HG03469 (cell line): ENCODE measurements around the gene ESF1.
A peak's percentile ranks its signal among the peaks of the same experiment; 100 is the strongest.
"Not testable (repeated sequence)": the region's sequence is repeated elsewhere in the genome, so short reads cannot be mapped to it uniquely, and the experiment has no call there.

Experiments
- ATAC-seq: cut with Tn5 transposase; IDR thresholded peaks from one replicate; pipeline ENCODE4 v1.9.1; 2021; ENCODE audit warnings: mild to moderate bottlenecking, moderate library complexity, moderate number of reproducible peaks; ENCODE audit not compliant: unreplicated experiment

The ESF1 gene

DNA sequence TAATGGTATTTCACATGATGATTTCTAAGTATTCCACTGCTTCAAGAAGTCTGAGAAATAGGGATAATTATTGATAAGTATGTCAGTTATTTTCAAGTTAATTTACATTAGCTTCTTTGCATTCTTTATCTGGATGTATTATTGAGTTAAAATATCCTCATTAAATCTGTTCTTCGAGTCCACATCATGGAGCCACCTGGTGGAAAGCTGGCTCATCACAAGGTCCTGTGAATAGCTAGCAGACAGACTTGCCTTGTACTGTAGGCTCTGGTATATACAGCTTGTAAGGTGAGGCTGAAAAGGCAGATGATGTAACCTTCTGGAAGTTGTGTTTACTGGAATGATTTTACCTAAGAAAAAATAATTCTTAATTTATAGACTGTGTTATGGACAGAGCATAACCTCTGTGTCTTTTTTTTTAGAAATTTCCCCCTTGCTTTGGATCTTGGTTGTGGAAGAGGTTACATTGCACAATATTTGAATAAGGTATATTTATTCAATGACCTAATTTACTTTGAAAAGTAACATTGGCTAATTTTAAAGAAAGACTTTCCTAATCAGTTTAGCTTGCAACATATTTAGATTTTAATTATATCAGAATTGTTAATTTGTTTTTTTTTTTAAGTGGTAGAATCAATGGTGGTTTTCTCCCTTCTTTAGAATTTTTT lies 3.6 kb upstream of the ESF1 start:
- ATAC-seq, result peak; percentile 32

DNA sequence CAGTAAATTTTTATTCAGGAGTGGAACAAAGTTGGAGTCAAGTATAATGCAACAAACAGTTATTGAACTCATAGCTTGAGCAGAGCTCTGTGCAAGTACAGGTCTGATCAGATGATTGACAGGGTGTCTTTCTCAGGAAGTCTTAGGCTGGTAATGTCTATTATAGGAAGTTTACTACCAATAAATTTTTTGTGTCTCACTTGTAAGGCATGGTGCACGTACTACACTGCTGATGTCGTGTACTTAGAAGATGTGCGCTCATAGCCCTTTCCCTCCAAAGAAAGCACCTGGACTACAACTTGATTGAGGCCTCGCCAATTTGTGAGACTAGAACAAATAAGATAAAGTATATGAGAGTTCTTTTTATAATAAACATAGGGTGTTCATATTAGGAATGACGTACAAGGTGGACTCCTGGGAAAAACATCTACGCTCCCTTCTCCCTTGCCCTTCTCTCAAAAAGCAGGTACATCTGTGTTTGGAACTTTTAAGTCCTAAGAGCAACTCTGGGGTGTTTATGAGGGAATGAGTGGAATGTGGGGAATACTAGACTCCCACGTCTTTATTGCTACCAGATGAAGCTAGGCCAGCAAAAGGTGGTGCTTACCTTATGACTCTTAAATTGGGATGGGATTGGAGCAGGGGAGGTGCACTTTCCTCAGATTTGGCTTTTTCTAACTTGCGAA lies 1.6 kb upstream of the ESF1 start:
- ATAC-seq, result no peak

DNA sequence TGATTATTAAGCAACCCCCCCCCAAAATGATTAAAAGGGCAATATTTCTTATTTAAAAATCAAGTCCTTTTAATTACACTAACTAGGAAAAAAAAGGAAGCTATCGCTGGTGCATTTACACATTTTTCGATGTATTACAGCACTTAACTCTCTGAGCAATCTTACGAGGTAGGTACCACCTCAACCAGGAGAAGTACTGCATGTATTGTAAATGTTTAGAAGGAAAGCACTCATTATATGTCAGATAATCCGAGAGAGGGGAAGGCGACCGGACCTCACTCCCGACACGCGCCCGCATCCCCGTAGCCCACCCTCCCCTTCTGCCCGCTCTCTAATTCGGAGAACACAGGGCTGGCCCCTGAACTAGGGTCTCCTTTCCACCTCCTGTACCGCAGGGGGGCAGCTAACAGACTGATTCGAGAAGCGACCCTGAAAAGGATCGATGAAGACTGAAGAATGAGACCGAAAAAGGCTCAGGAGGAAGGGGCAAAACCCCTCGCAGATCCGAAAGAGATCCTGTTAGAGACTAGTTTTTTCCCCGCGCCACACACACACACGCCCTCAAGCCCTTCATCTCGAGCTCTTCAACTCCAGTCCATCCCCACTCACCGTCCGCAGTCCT lies 337 bp downstream of the ESF1 start:
- no peak for ATAC-seq

DNA sequence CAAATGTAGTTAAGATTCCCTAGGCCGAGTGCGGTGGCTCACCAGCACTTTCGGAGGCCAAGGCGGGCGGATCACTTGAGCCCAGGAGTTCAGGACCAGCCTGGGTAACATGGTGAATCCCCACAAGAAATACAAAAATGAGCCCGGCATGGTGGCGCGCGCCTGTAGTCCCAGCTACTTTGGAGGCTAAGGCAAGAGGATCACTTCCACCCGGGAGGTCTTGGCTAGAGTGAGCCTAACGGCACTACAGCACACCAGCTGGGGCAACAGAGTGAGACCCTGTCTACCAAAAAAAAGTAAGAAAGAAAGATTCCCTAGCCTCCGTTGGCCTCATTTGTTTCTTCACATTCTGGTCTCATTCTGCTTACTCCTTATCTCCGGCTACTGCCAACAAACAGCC lies 1.2 kb downstream of the ESF1 start:
- ATAC-seq, result no peak

DNA sequence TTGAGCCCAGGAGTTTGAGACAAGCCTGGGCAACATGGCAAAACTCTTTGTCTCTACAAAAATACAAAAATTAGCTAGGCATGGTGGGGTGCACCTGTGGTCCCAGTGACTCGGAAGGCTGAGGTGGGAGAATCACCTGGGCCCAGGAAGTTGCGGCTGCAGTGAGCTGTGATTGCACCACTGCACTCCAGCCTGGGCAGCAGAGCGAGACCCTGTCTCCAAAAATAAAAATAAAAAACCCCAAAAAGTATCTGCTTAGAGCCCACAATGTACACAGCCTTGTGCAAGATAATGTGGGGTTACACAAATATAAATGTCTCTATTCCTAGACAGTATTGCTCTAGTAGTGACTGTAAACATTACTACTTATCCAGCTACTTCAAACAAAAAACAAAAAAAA lies 5.9 kb downstream of the ESF1 start:
- ATAC-seq, result peak; percentile 64

DNA sequence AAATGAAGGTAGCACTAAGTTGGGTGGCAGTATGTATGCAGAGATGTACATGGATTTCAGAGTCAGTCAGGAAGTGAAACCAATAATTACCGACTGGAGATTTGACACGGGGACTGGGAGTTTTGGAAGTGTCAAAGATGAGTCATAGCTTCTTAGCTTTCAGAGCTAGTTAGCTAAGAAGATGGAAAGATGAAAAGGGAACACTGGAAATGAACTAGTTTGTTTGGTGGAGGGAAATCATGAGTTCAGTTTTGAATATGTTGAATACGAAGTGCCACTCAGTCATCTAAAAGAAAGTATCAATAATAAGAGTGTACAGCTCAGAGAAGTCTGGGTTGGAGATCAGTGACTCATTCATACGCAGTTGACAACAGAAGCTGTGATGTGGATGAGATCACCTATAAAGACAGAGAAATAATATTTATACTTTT lies 7.5 kb downstream of the ESF1 start:
- no peak for ATAC-seq

DNA sequence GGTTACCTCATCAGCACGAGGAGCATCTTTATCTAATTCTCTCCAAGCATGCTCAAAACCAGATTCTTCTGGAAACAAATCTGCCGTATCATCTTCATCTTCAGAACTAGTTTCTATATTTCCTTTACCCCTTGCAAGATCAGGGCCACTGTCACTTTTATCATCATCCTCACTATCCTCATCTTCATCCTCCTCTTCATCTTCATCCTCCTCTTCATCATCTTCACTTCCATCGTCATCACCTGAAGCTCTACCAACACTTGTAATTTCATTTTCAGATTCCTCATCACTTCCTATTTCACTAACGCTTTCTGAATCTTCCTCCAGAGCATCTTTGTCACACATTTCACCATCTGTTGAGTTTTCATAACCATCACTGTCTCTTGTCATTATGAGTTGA lies 8.9 kb downstream of the ESF1 start:
- ATAC-seq, result no peak

DNA sequence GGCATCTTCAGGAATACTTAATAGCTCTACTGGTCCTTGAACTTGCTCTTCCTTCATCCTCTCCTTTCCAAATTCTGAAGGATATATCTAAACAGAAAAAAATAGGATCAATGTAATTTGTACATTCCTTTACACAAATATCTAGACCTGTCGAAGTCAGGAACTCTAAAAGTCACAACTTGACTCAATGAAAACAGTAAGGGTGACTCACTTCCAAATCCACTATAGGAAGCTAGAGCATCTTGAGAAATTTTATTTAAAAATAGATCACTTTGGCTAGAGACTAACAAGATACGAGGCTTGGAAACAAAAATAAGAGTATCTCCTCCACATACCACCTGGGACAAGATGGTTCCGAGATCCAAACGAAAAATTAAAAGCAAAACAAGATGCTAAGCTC lies 12.2 kb downstream of the ESF1 start:
- ATAC-seq, result no peak

DNA sequence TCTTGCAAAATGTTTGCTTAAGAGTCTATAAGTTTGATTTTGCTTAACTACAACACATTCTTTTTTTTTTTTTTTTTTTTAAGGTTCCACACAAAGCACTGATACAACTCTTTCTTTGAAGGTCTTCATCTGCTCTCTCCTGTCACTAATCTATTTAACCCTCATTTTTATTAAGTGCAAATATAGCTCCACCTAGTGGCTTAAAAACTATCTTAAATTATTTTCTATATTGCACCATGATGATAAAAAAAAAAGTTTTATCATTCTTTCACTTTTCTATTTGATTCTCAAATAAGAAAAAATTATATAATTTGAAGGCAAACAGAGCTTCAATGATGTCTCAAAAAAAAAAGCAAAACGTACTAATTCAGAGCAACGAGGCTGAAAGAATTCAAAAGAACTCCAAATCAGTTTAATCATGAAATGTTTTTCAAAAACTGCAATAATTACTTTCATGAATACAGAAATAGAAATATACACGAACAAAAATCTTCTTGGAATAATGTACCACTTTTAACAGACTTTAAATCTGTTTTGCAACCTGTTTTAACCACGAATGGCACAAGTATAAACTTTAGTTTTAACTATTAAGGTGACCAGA lies 12.8 kb downstream of the ESF1 start:
- no peak for ATAC-seq

DNA sequence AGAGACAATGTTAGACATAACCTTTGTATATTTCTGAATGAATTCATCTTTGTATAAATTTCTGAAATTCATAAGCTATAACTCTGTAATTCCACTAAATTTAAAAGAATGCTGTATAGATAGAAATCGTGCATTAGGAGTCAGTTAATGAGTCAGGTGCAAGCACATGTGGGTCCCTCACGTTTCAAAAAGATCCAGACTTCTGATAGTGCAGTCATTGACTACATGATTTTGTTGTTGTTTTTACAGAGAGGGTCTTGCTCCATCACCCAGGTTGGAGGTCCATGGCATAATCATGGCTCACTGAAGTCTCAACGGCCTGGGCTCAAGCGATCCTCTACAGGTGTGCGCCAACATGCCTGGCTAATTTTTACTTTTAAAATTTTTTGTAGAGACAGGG lies 14.6 kb downstream of the ESF1 start:
- ATAC-seq, result no peak

DNA sequence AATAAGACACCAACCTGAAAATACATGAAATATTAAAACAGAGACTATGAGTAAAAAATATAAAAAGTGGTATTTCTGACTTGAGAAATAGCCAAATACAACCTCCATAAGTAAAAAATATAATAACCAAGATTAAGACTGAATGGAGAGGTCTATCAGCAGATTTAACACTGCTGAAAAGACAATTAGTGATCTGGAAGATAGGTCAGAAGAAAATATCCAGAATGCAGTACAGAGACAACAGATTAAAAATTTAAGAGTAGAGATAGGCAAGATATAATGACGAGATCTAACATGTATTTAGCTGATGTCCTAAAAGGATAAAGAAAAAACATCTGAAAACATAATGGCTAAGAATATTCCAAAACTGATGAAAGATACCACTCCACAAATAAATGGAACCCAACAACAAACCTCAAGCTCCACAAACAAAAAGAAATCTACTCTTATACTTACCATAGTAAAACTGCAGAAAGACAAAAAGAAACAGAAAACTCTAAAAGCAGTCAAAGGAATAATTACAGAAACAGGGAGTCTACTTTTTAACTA lies 18.8 kb downstream of the ESF1 start:
- no peak for ATAC-seq

DNA sequence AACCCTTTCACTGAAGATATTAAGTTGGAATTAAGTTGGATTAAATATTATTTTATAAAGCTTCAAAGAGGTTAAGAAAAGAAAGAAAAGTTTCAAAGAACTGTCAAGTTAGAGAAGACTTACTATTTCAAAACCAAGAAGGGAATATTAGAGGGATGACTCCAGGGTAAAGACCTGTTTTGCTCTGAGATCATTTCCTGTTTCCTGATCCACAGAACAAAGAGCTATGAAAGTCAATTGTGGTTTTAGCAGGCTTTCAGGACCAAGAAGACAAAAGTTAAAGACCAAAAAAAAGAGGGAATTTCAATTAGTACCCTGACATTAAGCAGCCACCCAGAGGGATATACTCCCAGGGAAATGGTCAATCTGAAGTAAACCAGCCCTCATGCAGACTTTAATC lies 19.4 kb downstream of the ESF1 start:
- ATAC-seq, result no peak

DNA sequence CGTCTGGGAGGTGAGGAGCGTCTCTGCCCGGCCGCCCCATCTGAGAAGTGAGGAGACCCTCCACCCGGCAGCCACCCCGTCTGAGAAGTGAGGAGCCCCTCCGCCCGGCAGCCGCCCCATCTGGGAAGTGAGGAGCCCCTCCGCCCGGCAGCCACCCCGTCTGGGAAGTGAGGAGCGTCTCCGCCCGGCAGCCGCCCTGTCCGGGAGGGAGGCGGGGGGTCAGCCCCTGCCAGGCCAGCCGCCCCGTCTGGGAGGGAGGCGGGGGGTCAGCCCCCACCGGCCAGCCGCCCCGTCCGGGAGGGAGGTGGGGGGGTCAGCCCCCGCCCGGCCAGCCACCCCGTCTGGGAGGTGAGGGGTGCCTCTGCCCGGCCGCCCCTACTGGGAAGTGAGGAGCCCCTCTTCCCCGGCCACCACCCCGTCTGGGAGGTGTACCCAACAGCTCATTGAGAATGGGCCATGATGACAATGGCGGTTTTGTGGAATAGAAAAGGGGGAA lies 24.2 kb downstream of the ESF1 start:
- not testable (repeated sequence) for ATAC-seq

DNA sequence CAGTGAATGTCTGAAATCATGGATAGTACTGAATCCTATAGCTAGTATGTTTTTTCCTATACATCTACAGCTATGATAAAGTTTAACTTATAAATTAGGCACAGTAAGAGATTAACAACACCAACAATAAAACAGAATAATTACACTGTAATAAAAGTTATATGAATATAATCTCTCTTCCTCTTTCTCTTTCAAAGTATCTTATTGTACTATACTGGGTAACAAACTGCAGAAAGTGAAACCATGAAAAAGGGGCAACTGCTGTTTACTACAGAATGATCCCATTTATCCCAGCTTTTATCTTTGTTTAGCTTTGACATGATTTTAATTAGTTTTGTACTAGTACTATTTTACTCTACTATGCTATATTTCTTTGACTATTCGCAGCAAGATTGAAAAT lies 25.8 kb downstream of the ESF1 start:
- no peak for ATAC-seq

DNA sequence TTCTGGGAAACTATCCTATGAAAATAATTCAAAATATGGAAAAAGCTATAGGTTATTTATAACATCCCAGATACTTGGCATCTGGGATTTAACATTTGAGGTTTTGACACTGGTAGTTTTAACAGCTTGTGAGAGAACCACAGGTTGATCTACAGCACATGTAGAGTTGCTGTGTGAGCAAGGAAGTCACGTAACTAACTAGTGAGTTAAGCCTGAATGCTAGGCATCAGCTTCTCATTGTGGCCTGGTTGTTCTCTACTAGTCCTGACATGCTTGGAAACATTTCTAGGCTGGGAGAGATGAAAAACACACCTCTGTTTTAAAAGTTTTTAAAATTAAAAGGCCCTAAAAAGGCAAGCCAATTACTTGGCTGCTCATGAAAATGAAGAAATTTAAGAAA lies 28.2 kb downstream of the ESF1 start:
- ATAC-seq, result no peak

DNA sequence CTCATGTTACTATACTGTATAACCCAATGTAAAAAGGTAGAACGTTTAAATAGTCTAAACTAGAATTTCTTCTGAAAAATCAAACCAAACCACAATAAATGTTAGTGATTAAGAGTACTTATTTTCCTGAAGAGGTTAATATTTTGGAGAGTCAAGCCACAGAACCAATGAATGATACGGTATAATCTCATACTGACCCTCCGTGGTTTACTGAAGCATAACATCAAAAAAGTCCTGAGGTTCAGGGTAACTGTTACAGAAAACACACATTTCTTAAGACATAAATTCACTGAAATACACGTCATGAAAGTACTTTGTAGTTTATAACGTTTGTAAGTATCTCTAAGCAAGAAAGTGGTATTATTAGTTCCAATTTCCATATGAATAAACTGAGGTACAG lies 28.9 kb downstream of the ESF1 start:
- ATAC-seq, result no peak

DNA sequence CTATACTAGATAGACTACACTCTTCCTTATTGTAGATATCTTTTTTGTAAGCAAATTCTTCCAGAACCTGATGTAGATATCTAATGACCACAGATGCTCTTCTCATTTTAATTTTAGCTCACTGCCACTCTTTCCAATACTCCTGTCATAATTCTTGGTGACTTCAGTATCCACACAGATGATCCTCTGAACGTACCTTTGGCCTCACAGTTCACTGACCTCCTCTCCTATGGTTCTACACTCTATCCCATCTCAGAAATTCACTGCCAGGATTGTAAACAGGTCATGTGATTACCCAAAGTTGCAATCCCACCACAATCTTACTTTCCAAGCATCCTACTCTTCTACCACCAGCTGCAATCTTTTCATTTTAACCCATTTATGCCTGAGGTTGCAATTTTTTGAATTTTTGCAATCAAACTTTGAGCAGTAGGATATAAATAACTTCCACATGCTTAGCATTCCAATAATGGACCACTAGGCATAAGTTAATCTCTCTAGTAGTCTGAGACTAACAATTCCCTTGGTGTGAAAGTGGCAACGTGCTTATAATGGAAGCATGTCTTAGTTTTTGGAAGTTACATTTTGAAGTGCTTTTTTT lies 31.2 kb downstream of the ESF1 start:
- no peak for ATAC-seq

DNA sequence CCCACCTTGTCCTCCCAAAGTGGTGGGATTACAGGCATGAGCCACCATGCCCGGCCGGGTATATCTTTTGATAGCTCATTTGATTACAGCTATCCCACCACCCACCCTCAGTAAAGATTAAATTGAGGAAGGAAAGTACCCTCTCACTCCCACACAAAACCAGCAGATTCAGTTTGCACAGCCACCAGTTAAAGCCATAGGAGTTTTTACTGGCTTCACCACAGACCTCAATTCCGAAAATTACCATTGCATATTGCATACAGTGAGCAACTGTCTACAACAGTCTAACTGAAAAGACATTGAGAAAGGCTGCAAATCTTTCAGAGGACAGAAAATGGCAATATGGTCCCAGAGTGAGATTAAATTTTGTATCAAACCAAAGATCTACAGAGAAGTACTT lies 34.9 kb downstream of the ESF1 start:
- no peak for ATAC-seq

DNA sequence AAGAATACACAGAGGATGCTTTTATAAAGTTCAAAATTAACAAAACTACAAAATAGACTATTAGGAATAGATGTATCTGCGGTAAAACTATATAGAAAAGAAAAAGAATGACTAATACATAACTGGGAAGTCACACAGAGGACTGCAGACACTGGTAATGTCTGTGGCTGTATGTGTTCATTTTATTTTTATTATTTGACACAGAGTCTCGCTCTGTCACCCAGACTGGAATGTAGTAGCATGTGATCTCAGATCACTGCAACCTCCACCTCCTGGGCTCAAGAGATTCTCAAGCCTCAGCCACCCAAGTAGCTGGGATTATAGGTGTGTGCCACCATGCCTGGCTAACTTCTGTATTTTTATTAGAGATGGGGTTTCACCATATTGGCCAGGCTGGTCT lies 38.9 kb downstream of the ESF1 start:
- no peak for ATAC-seq

DNA sequence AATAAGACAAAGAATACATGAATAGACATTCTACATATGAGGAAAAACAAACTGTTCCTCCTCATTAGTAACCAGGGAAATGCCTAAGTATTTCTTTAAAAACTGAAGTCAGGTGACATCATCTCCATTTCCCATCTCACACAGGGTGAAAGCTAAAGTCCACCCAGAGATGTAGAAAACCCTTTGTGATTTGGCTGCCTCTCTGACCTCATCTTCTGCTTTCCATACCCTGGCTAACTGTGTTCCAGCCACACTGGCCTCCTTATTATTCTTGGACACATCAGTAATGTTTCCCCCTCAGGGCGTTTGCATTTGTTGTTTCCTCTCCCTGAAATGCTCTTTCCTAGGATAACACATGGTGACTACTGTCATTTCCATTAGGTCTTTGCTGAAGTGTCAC lies 40.4 kb downstream of the ESF1 start:
- no peak for ATAC-seq

DNA sequence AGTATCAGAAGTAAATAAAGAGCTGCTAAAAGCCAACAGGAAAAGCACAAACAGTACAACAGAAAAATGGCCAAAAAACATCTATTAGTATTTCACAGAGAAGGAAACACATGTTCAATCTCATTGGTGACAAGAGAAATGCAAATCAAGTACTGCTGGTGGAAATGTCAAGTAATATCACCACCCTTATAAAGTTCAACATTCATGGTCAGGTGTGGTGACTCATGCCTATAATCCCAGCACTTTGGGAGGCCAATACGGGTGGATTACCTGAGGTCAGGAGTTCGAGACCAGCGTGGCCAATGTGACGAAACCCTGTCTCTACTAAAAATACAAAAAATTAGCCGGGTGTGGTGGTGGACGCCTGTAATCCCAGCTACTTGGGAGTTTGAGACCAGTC lies 42.8 kb downstream of the ESF1 start:
- no peak for ATAC-seq
